Fibroblast of lung (primary cell): ENCODE data around the gene CCDC182. TPM values are rescaled to one million over a fixed set of nuclear protein-coding genes. Genes with fewer than 3 reads are reported as not detected.

Experiments
- DNase-seq, 2 donors: peaks; one replicate each; pipeline versions ENCODE4 v3.0.0 to v3.0.0-alpha.2; 2010; ENCODE audit warnings: low read depth in 2 of 2
- H2AFZ ChIP-seq: 2 replicates; pipeline ENCODE4 v1.5.1; 2012; ENCODE audit warnings: low read length, control low read depth, inconsistent platforms
- H3K27ac ChIP-seq: 2 replicates; pipeline ENCODE4 v1.5.1; 2011; ENCODE audit warnings: low read length, control low read depth; ENCODE audit not compliant: insufficient read depth
- H3K27me3 ChIP-seq: 2 replicates; pipeline ENCODE4 v1.5.1; 2011; ENCODE audit warnings: mild to moderate bottlenecking, low read length; ENCODE audit not compliant: control insufficient read depth, insufficient read depth
- H3K36me3 ChIP-seq: 2 replicates; pipeline ENCODE4 v1.5.1; 2011; ENCODE audit warnings: low read length; ENCODE audit not compliant: control insufficient read depth, insufficient read depth
- H3K4me1 ChIP-seq: 2 replicates; pipeline ENCODE4 v1.5.1; 2011; ENCODE audit warnings: low read length; ENCODE audit not compliant: control insufficient read depth, insufficient read depth; ENCODE audit errors: extremely low read depth
- H3K4me2 ChIP-seq: 2 replicates; pipeline ENCODE4 v1.5.1; 2011; ENCODE audit warnings: low read length, control low read depth; ENCODE audit not compliant: insufficient read depth; ENCODE audit errors: extremely low read depth
- H3K4me3 ChIP-seq, 4 experiments: fragments of 200-600 bp in 1 of 4; sonication (generic) in 1 of 4; replicated peaks in 1 of 4; 2 replicates each; pipeline ENCODE4 v1.5.1; 2011 to 2016; ENCODE audit warnings: low read length in 4 of 4, low read depth in 3 of 4, mild to moderate bottlenecking in 3 of 4, control low read depth in 2 of 4, inconsistent platforms in 1 of 4, mixed read lengths in 1 of 4; ENCODE audit not compliant: insufficient read depth in 1 of 4; ENCODE audit errors: control extremely low read depth in 1 of 4
- H3K79me2 ChIP-seq: 2 replicates; pipeline ENCODE4 v1.5.1; 2012; ENCODE audit warnings: mild to moderate bottlenecking, low read length, inconsistent platforms; ENCODE audit not compliant: control insufficient read depth, insufficient read depth
- H3K9ac ChIP-seq: 2 replicates; pipeline ENCODE4 v1.5.1; 2011; ENCODE audit warnings: mild to moderate bottlenecking, low read length, control low read depth; ENCODE audit not compliant: insufficient read depth
- H3K9me3 ChIP-seq: 2 replicates; pipeline ENCODE4 v1.5.1; 2012; ENCODE audit warnings: low read depth, low read length; ENCODE audit not compliant: control insufficient read depth, insufficient read depth
- H4K20me1 ChIP-seq: 2 replicates; pipeline ENCODE4 v1.5.1; 2011; ENCODE audit warnings: low read length; ENCODE audit not compliant: control insufficient read depth, insufficient read depth; ENCODE audit errors: extremely low read depth
- EZH2 ChIP-seq: IDR thresholded peaks from 2 replicates; pipeline ENCODE4 v1.5.1; 2012; ENCODE audit warnings: low read length, control low read depth, mild to moderate bottlenecking; ENCODE audit errors: missing control alignments
- polyA plus RNA-seq, 2 donors: library from polyadenylated mRNA; depleted of rRNA in 1 of 2; stranded (reverse) in 1 of 2; unstranded in 1 of 2; fragments of >200 nt; gene quantifications; 2 replicates each; pipeline ENCODE4 v1.2.1, GENCODE V29; 2011 to 2012; ENCODE audit warnings: missing spikeins in 1 of 2
- total RNA-seq: library from RNA; depleted of rRNA; stranded (reverse); fragments of >200 nt; gene quantifications from 2 replicates; pipeline ENCODE4 v1.2.1, GENCODE V29; 2014
- TF ChIP-seq, protein P1 (sequence below), 2 donors: IDR thresholded peaks in 1 of 2; conservative IDR thresholded peaks in 1 of 2; 1 replicate in 1 of 2; 2 replicates in 1 of 2; pipeline ENCODE4 v1.5.1; 2011 to 2012; ENCODE audit warnings: low read length in 2 of 2, control low read depth in 1 of 2, inconsistent platforms in 1 of 2, low read depth in 1 of 2, mild to moderate bottlenecking in 1 of 2

CCDC182 gene
- total and polyA plus RNA-seq, 2 donors (not counting 1 experiment from before 2014, with no cell fraction given), result not detected

DNA sequence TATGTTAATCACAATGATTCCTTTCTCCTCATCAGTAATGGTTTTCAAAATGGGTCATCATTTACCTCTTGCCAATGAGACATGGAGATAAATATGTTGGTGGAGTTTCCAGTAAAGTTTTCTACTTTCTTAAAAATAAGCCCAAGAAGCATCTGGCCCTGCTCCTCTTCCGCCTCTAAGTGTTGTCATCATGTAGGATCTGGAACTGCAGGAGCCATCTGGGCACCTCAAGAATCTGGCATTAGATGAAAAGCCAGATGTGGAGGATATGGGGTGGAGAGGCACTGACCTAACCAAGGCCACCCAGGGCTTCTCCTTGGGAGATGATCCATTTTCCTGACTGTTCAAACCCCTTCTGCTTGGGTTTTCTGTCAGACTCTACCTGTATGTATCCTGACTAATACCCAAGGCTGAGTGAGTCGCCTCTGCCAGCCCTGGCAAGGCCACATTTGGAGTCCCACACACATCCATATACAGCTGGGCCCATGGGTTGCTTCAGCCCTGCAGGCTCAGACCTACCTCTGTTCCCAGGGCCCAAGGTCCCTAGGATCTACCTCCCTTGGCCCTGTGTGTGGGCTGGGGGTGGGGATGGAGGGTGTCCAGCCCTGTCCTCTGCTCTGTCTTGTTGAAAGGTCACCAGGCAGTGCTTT is 24.6 kb downstream of the CCDC182 start:
- no peak overlapping the region for H2AFZ ChIP-seq
- no peak overlapping the region for H3K4me3 ChIP-seq
- DNase-seq, result no peak
- no peaks in the 10 kb centered on the region for H3K27me3 ChIP-seq
- H3K9ac ChIP-seq, result no peak overlapping the region
- no peaks in the 10 kb centered on the region for H3K36me3 ChIP-seq
- H3K4me2 ChIP-seq, result no peak overlapping the region
- TF ChIP-seq, protein P1, sequence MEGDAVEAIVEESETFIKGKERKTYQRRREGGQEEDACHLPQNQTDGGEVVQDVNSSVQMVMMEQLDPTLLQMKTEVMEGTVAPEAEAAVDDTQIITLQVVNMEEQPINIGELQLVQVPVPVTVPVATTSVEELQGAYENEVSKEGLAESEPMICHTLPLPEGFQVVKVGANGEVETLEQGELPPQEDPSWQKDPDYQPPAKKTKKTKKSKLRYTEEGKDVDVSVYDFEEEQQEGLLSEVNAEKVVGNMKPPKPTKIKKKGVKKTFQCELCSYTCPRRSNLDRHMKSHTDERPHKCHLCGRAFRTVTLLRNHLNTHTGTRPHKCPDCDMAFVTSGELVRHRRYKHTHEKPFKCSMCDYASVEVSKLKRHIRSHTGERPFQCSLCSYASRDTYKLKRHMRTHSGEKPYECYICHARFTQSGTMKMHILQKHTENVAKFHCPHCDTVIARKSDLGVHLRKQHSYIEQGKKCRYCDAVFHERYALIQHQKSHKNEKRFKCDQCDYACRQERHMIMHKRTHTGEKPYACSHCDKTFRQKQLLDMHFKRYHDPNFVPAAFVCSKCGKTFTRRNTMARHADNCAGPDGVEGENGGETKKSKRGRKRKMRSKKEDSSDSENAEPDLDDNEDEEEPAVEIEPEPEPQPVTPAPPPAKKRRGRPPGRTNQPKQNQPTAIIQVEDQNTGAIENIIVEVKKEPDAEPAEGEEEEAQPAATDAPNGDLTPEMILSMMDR (conservative IDR thresholded peaks at IDR 0.05 in 1 of 2, IDR thresholded peaks at IDR 0.05 in 1 of 2; ENCODE audit: low read depth in 1 of 2, low read length in 2 of 2), result no peak
- TF ChIP-seq EZH2, result no peak
- H3K27ac ChIP-seq, result no peak overlapping the region
- H3K9me3 ChIP-seq, result no peaks in the 10 kb centered on the region
- no peaks in the 10 kb centered on the region for H3K79me2 ChIP-seq
- no peaks in the 10 kb centered on the region for H3K4me1 ChIP-seq
- H4K20me1 ChIP-seq, result no peaks in the 10 kb centered on the region

DNA sequence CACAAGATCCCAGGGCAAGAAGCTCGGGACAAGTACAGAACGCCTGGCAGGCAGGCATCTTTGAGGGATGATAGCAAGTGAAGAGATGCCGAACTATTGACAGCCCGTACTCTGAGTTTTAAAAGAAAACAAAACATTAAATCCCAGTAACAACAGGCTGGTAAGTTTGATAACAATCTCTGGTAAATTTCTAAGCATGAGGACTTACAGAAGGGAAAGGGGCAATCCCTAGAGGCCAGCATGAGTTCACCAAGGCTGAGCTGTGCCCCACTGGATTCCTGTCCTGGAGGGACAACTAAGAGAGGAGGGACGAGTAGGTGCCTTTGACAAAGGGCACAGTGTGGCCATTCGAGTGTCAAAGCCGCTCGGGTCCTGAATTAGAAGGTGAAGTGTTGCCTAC is 26.2 kb downstream of the CCDC182 start:
- Histone ChIP-seq H3K9me3 (no peaks in the 10 kb centered on the region), H3K27ac (no peak overlapping the region), H3K4me2 (no peak overlapping the region), H3K36me3 (no peaks in the 10 kb centered on the region), H3K79me2 (no peaks in the 10 kb centered on the region), H3K4me3 (no peak overlapping the region), H4K20me1 (no peaks in the 10 kb centered on the region), H3K27me3 (no peaks in the 10 kb centered on the region), H3K9ac (no peak overlapping the region), H3K4me1 (no peaks in the 10 kb centered on the region), H2AFZ (no peak overlapping the region)
- no peak for DNase-seq
- TF ChIP-seq EZH2, result no peak
- TF ChIP-seq, protein P1 (conservative IDR thresholded peaks at IDR 0.05 in 1 of 2, IDR thresholded peaks at IDR 0.05 in 1 of 2; ENCODE audit: low read depth in 1 of 2, low read length in 2 of 2), result no peak

GRCh38 chr17:57715981-57716380 is 29.1 kb downstream of the CCDC182 start:
- Histone ChIP-seq H3K9me3 (no peaks in the 10 kb centered on the region), H3K36me3 (no peaks in the 10 kb centered on the region), H3K79me2 (no peaks in the 10 kb centered on the region), H3K4me1 (no peaks in the 10 kb centered on the region), H2AFZ (no peak overlapping the region), H3K9ac (no peak overlapping the region), H3K4me2 (no peak overlapping the region), H3K27me3 (no peaks in the 10 kb centered on the region), H4K20me1 (no peaks in the 10 kb centered on the region), H3K4me3 (no peak overlapping the region), H3K27ac (no peak overlapping the region)
- TF ChIP-seq, protein P1 (conservative IDR thresholded peaks at IDR 0.05 in 1 of 2, IDR thresholded peaks at IDR 0.05 in 1 of 2; ENCODE audit: low read depth in 1 of 2, low read length in 2 of 2), result no peak
- TF ChIP-seq EZH2, result no peak
- DNase-seq, result no peak
